Hepatocyte (in vitro differentiated cells): ENCODE data around the gene OR51V1. TPM values are rescaled to one million over a fixed set of nuclear protein-coding genes. Genes with fewer than 3 reads are reported as not detected.

ENCODE experiments used
- DNase-seq: peaks from one replicate; pipeline ENCODE4 v3.0.0-alpha.2; 2016; ENCODE audit warnings: low spot score
- H2AFZ ChIP-seq: fragments of 200-600 bp; sonication (generic); 2 replicates; pipeline ENCODE4 v1.6.0; 2016; ENCODE audit warnings: antibody characterized with exemption, mild to moderate bottlenecking
- H3K27ac ChIP-seq: fragments of 200-600 bp; sonication (generic); 2 replicates; pipeline ENCODE4 v1.5.1; 2016; ENCODE audit warnings: mild to moderate bottlenecking
- H3K27me3 ChIP-seq: fragments of 200-600 bp; sonication (generic); 2 replicates; pipeline ENCODE4 v1.6.1; 2016
- H3K36me3 ChIP-seq: fragments of 200-600 bp; sonication (generic); replicated peaks from 2 replicates; pipeline ENCODE4 v1.5.1; 2016; ENCODE audit warnings: low read depth; ENCODE audit not compliant: insufficient read depth
- H3K4me1 ChIP-seq: fragments of 200-600 bp; sonication (generic); 2 replicates; pipeline ENCODE4 v1.5.1; 2016; ENCODE audit warnings: mild to moderate bottlenecking, moderate library complexity; ENCODE audit not compliant: insufficient read depth
- H3K4me2 ChIP-seq: fragments of 200-600 bp; sonication (generic); 2 replicates; pipeline ENCODE4 v1.6.0; 2016
- H3K4me3 ChIP-seq: fragments of 200-600 bp; sonication (generic); 2 replicates; pipeline ENCODE4 v1.5.1; 2016; ENCODE audit warnings: mild to moderate bottlenecking
- H3K79me2 ChIP-seq: fragments of 200-600 bp; sonication (generic); 2 replicates; pipeline ENCODE4 v1.6.0; 2017; ENCODE audit warnings: mild to moderate bottlenecking
- H3K9me2 ChIP-seq: fragments of 200-600 bp; sonication (generic); replicated peaks from 2 replicates; pipeline ENCODE4 v1.6.0; 2017; ENCODE audit warnings: mild to moderate bottlenecking; ENCODE audit not compliant: insufficient read depth
- H3K9me3 ChIP-seq: fragments of 200-600 bp; sonication (generic); 2 replicates; pipeline ENCODE4 v1.5.1; 2016; ENCODE audit warnings: low read depth, mild to moderate bottlenecking
- H4K20me1 ChIP-seq: fragments of 200-600 bp; sonication (generic); 2 replicates; pipeline ENCODE4 v1.6.0; 2016; ENCODE audit warnings: mild to moderate bottlenecking; ENCODE audit not compliant: insufficient read depth, poor library complexity, severe bottlenecking
- EZH2 ChIP-seq: fragments of 200-600 bp; sonication (generic); IDR thresholded peaks from 2 replicates; pipeline ENCODE4 v1.6.1; 2016; ENCODE audit warnings: antibody characterized with exemption, mild to moderate bottlenecking, borderline replicate concordance
- EZH2phosphoT487 ChIP-seq: fragments of 200-600 bp; sonication (generic); IDR thresholded peaks from one replicate; pipeline ENCODE4 v1.6.1; 2018; ENCODE audit warnings: antibody characterized with exemption, mild to moderate bottlenecking, low read depth, moderate library complexity; ENCODE audit not compliant: unreplicated experiment, severe bottlenecking
- WGBS: methylation state at CpG from one replicate; pipeline ENCODE4 v1.1.6; 2016; ENCODE audit warnings: low lambda C conversion rate; ENCODE audit errors: missing lambda C conversion rate; 5-methylcytosine and 5-hydroxymethylcytosine counted together
- polyA plus RNA-seq: library from polyadenylated mRNA; unstranded; fragments of >200 nt; fragmentation: Nextera tagmentation; extraction: Ambion mirVana; gene quantifications from 2 replicates; pipeline ENCODE4 v1.2.1, GENCODE V29; 2016
- total RNA-seq: library from RNA; depleted of rRNA; stranded (reverse); fragments of >200 nt; gene quantifications from 2 replicates; pipeline ENCODE4 v1.2.3, GENCODE V29; 2014
- TF ChIP-seq, protein P1 (sequence below): fragments of 200-600 bp; sonication (generic); IDR thresholded peaks from 2 replicates; pipeline ENCODE4 v1.5.1; 2016; ENCODE audit warnings: antibody characterized with exemption, mild to moderate bottlenecking; ENCODE audit not compliant: poor library complexity

OR51V1 gene
- total and polyA plus RNA-seq, 2 experiments from 2014 or later: not detected

- H3K4me2 ChIP-seq: no peak overlapping the region
- H4K20me1 ChIP-seq: no peaks in the 10 kb centered on the region
- H3K9me3 ChIP-seq: no peaks in the 10 kb centered on the region
- no peaks in the 10 kb centered on the region for H3K79me2 ChIP-seq
- no peak overlapping the region for H2AFZ ChIP-seq
- H3K4me3 ChIP-seq: no peak overlapping the region
- H3K4me1 ChIP-seq: no peaks in the 10 kb centered on the region
- WGBS: 74% methylated on average over 7 of the region's 7 CpGs
- H3K27ac ChIP-seq: no peak overlapping the region
- no peaks in the 10 kb centered on the region for H3K9me2 ChIP-seq
- H3K27me3 ChIP-seq: no peaks in the 10 kb centered on the region
- H3K36me3 ChIP-seq: no peaks in the 10 kb centered on the region
- DNase-seq: no peak
- no peak for TF ChIP-seq EZH2
- TF ChIP-seq EZH2phosphoT487: no peak
- TF ChIP-seq, protein P1, sequence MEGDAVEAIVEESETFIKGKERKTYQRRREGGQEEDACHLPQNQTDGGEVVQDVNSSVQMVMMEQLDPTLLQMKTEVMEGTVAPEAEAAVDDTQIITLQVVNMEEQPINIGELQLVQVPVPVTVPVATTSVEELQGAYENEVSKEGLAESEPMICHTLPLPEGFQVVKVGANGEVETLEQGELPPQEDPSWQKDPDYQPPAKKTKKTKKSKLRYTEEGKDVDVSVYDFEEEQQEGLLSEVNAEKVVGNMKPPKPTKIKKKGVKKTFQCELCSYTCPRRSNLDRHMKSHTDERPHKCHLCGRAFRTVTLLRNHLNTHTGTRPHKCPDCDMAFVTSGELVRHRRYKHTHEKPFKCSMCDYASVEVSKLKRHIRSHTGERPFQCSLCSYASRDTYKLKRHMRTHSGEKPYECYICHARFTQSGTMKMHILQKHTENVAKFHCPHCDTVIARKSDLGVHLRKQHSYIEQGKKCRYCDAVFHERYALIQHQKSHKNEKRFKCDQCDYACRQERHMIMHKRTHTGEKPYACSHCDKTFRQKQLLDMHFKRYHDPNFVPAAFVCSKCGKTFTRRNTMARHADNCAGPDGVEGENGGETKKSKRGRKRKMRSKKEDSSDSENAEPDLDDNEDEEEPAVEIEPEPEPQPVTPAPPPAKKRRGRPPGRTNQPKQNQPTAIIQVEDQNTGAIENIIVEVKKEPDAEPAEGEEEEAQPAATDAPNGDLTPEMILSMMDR: no peak
These were observed 42.7 kb upstream of the OR51V1 start for GRCh38 chr11:5242933-5243815.

DNA sequence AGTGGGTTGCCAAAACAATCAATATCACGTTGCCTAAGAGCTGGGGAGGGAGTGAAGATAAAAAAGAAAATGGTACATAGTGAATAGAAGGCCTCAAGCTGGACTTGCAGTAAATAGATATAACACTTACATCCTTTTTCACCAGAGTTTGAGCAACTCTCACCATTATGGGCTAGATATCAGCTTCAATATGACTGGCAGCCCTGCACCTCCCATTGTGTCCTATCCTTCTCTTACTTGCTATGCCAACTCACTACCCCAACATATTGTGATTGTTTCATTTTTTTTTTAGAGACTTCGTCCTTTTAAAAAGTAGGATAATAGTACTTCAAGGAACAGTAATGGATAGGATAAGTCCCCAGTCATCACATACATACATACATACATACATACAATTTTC lies 41.7 kb upstream of the OR51V1 start:
- Histone ChIP-seq H3K9me2 (no peaks in the 10 kb centered on the region), H3K36me3 (no peaks in the 10 kb centered on the region), H3K27ac (no peak overlapping the region), H3K79me2 (no peaks in the 10 kb centered on the region), H3K27me3 (no peaks in the 10 kb centered on the region), H3K4me1 (no peaks in the 10 kb centered on the region), H2AFZ (no peak overlapping the region), H3K4me3 (no peak overlapping the region), H4K20me1 (no peaks in the 10 kb centered on the region), H3K9me3 (no peaks in the 10 kb centered on the region), H3K4me2 (no peak overlapping the region)
- no peak for DNase-seq
- no peak for TF ChIP-seq EZH2
- no peak for TF ChIP-seq EZH2phosphoT487
- TF ChIP-seq, protein P1: no peak
- 88% methylated on average over 2 of the region's 2 CpGs for WGBS

DNA sequence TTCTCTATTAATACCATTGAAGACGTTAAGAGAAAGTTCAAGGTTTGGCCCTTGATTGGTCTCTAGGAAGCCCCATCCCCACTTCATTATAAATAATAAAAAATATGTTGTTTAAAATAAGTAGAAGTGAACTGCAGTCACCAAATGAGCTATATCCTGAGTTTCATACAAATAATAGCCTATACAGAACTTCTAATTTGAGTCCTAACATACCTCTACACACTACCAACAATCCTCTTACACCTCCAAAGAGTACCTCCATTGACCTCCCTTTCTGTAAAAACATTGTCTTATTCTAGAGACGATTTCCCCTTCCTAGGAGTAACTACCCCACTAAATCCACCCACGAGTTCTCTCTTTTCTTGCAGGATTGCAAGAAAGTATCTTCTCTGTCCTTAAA lies 41.0 kb upstream of the OR51V1 start:
- Histone ChIP-seq H3K27ac (no peak overlapping the region), H3K79me2 (no peaks in the 10 kb centered on the region), H2AFZ (no peak overlapping the region), H3K9me2 (no peaks in the 10 kb centered on the region), H4K20me1 (no peaks in the 10 kb centered on the region), H3K36me3 (no peaks in the 10 kb centered on the region), H3K9me3 (no peaks in the 10 kb centered on the region), H3K4me3 (no peak overlapping the region), H3K4me1 (no peaks in the 10 kb centered on the region), H3K27me3 (no peaks in the 10 kb centered on the region), H3K4me2 (no peak overlapping the region)
- DNase-seq: no peak
- 80% methylated on average over 3 of the region's 3 CpGs for WGBS
- no peak for TF ChIP-seq EZH2
- no peak for TF ChIP-seq EZH2phosphoT487

GRCh38 chr11:5240458-5240857 lies 40.0 kb upstream of the OR51V1 start:
- no peaks in the 10 kb centered on the region for H3K79me2 ChIP-seq
- no peak overlapping the region for H2AFZ ChIP-seq
- H3K4me1 ChIP-seq: no peaks in the 10 kb centered on the region
- TF ChIP-seq EZH2phosphoT487 (no peak), EZH2 (no peak)
- TF ChIP-seq, protein P1: no peak
- no peak overlapping the region for H3K4me3 ChIP-seq
- H4K20me1 ChIP-seq: no peaks in the 10 kb centered on the region
- no peaks in the 10 kb centered on the region for H3K36me3 ChIP-seq
- no peak for DNase-seq
- no peak overlapping the region for H3K27ac ChIP-seq
- H3K27me3 ChIP-seq: no peaks in the 10 kb centered on the region
- WGBS: 56% methylated on average over 2 of the region's 2 CpGs
- H3K9me3 ChIP-seq: no peaks in the 10 kb centered on the region
- no peaks in the 10 kb centered on the region for H3K9me2 ChIP-seq
- H3K4me2 ChIP-seq: no peak overlapping the region
